ACC112 (cell line): ENCODE measurements around the gene PAEP.

Experiments used
- H2AFZ ChIP-seq: fragments of 200-600 bp; sonication (generic); one replicate; pipeline ENCODE4 v1.6.0; 2017; ENCODE audit warnings: antibody characterized with exemption, low read length; ENCODE audit not compliant: unreplicated experiment
- H3K27ac ChIP-seq: fragments of 200-600 bp; sonication (generic); 2 replicates; pipeline ENCODE4 v1.5.1; 2014; ENCODE audit warnings: low read depth, mild to moderate bottlenecking, antibody characterized with exemption, low read length, moderate library complexity
- H3K27me3 ChIP-seq: fragments of 200-600 bp; sonication (generic); 2 replicates; pipeline ENCODE4 v1.6.1; 2014; ENCODE audit warnings: mild to moderate bottlenecking, antibody characterized with exemption, low read length, moderate library complexity, mixed read lengths; ENCODE audit not compliant: insufficient read depth
- H3K36me3 ChIP-seq: fragments of 200-600 bp; sonication (generic); 2 replicates; pipeline ENCODE4 v1.6.1; 2016; ENCODE audit warnings: mild to moderate bottlenecking, antibody characterized with exemption, low read length, moderate library complexity, mixed read lengths; ENCODE audit not compliant: insufficient read depth
- H3K4me1 ChIP-seq: fragments of 200-600 bp; sonication (generic); one replicate; pipeline ENCODE4 v1.6.1; 2016; ENCODE audit warnings: low read length, mixed read lengths; ENCODE audit not compliant: insufficient read depth, unreplicated experiment, control insufficient read depth
- H3K4me3 ChIP-seq: fragments of 200-600 bp; sonication (generic); 2 replicates; pipeline ENCODE4 v1.5.1; 2014; ENCODE audit warnings: mild to moderate bottlenecking, low read depth, low read length
- H3K79me2 ChIP-seq: fragments of 200-600 bp; sonication (generic); one replicate; pipeline ENCODE4 v1.6.0; 2016; ENCODE audit warnings: low read length; ENCODE audit not compliant: control insufficient read depth, unreplicated experiment, insufficient read depth

The PAEP gene

GRCh38 chr9:135588886-135589595 is 27.5 kb downstream of the PAEP start:
- Histone ChIP-seq H3K79me2 (no peaks in the 10 kb centered on the region), H3K36me3 (no peaks in the 10 kb centered on the region), H3K27ac (no peak overlapping the region), H3K4me3 (no peak overlapping the region), H2AFZ (no peak overlapping the region), H3K4me1 (peaks cover 2% of the 10 kb centered on the region), H3K27me3 (peaks cover 13% of the 10 kb centered on the region)

GRCh38 chr9:135589596-135590485 is 28.3 kb downstream of the PAEP start:
- Histone ChIP-seq H3K27me3 (peaks cover 18% of the 10 kb centered on the region), H3K4me1 (peaks cover 2% of the 10 kb centered on the region), H3K27ac (no peak overlapping the region), H3K79me2 (no peaks in the 10 kb centered on the region), H2AFZ (no peak overlapping the region), H3K4me3 (no peak overlapping the region), H3K36me3 (no peaks in the 10 kb centered on the region)

GRCh38 chr9:135590486-135591079 is 29.0 kb downstream of the PAEP start:
- H2AFZ ChIP-seq: no peak overlapping the region
- peaks cover 24% of the 10 kb centered on the region for H3K27me3 ChIP-seq
- H3K4me3 ChIP-seq: no peak overlapping the region
- no peak overlapping the region for H3K27ac ChIP-seq
- no peaks in the 10 kb centered on the region for H3K79me2 ChIP-seq
- peaks cover 2% of the 10 kb centered on the region for H3K4me1 ChIP-seq
- H3K36me3 ChIP-seq: no peaks in the 10 kb centered on the region

- Histone ChIP-seq H3K4me3 (no peak overlapping the region), H3K27me3 (peaks cover 27% of the 10 kb centered on the region), H3K27ac (no peak overlapping the region), H3K36me3 (no peaks in the 10 kb centered on the region), H3K79me2 (no peaks in the 10 kb centered on the region), H2AFZ (no peak overlapping the region), H3K4me1 (peaks cover 2% of the 10 kb centered on the region)
Observed at GRCh38 chr9:135591506-135592330, 30.2 kb downstream of the PAEP start.

- Histone ChIP-seq H3K4me1 (peaks cover 2% of the 10 kb centered on the region), H3K79me2 (no peaks in the 10 kb centered on the region), H3K27me3 (peaks cover 32% of the 10 kb centered on the region), H2AFZ (no peak overlapping the region), H3K27ac (no peak overlapping the region), H3K36me3 (no peaks in the 10 kb centered on the region), H3K4me3 (no peak overlapping the region)
Observed at GRCh38 chr9:135592331-135592590, 30.7 kb downstream of the PAEP start.

- H3K36me3 ChIP-seq: no peaks in the 10 kb centered on the region
- H3K27ac ChIP-seq: no peak overlapping the region
- H3K4me1 ChIP-seq: peaks cover under 1% of the 10 kb centered on the region
- peaks cover 36% of the 10 kb centered on the region for H3K27me3 ChIP-seq
- no peaks in the 10 kb centered on the region for H3K79me2 ChIP-seq
- H3K4me3 ChIP-seq: no peak overlapping the region
- H2AFZ ChIP-seq: no peak overlapping the region
Observed at GRCh38 chr9:135592625-135593024, 31.1 kb downstream of the PAEP start.

GRCh38 chr9:135596211-135596610 is 34.7 kb downstream of the PAEP start:
- peaks cover 66% of the 10 kb centered on the region for H3K27me3 ChIP-seq
- no peak overlapping the region for H3K4me3 ChIP-seq
- H3K36me3 ChIP-seq: no peaks in the 10 kb centered on the region
- no peak overlapping the region for H3K27ac ChIP-seq
- no peaks in the 10 kb centered on the region for H3K79me2 ChIP-seq
- no peak overlapping the region for H2AFZ ChIP-seq
- H3K4me1 ChIP-seq: no peaks in the 10 kb centered on the region

GRCh38 chr9:135600296-135600817 is 38.8 kb downstream of the PAEP start:
- no peak overlapping the region for H2AFZ ChIP-seq
- no peak overlapping the region for H3K27ac ChIP-seq
- H3K4me1 ChIP-seq: no peaks in the 10 kb centered on the region
- no peaks in the 10 kb centered on the region for H3K79me2 ChIP-seq
- no peak overlapping the region for H3K4me3 ChIP-seq
- no peaks in the 10 kb centered on the region for H3K36me3 ChIP-seq
- peaks cover 62% of the 10 kb centered on the region for H3K27me3 ChIP-seq

- H3K4me1 ChIP-seq: no peaks in the 10 kb centered on the region
- no peaks in the 10 kb centered on the region for H3K36me3 ChIP-seq
- no peak overlapping the region for H3K27ac ChIP-seq
- H3K27me3 ChIP-seq: peaks cover 46% of the 10 kb centered on the region
- no peak overlapping the region for H3K4me3 ChIP-seq
- H2AFZ ChIP-seq: no peak overlapping the region
- no peaks in the 10 kb centered on the region for H3K79me2 ChIP-seq
Observed at GRCh38 chr9:135601988-135602387, 40.4 kb downstream of the PAEP start.

GRCh38 chr9:135602789-135603481 is 41.4 kb downstream of the PAEP start:
- H3K27ac ChIP-seq: no peak overlapping the region
- H3K4me1 ChIP-seq: no peaks in the 10 kb centered on the region
- H3K4me3 ChIP-seq: no peak overlapping the region
- H3K27me3 ChIP-seq: peaks cover 39% of the 10 kb centered on the region
- H3K79me2 ChIP-seq: no peaks in the 10 kb centered on the region
- H3K36me3 ChIP-seq: no peaks in the 10 kb centered on the region
- H2AFZ ChIP-seq: no peak overlapping the region
